HepG2 (cell line): Measurements from ENCODE around the gene B3GAT3. TPM values are rescaled to one million over a fixed set of nuclear protein-coding genes. Genes with fewer than 3 reads are reported as not detected.
A peak's percentile ranks its signal among the peaks of the same experiment; 100 is the strongest.

Experiments
- BHLHE40 ChIP-seq: IDR thresholded peaks from 2 replicates; pipeline ENCODE4 v1.6.1; 2011; ENCODE audit warnings: low read length, improper control_type of control experiment
- E2F2 ChIP-seq: sonication (generic); formaldehyde crosslinking; IDR thresholded peaks from 2 replicates; pipeline ENCODE4 v1.4.0; 2020; ENCODE audit warnings: missing genetic modification reagents, borderline replicate concordance
- KAT8 ChIP-seq: IDR thresholded peaks from 2 replicates; pipeline ENCODE4 v1.6.1; 2016; ENCODE audit warnings: missing genetic modification reagents, missing compliant biosample characterization
- NBN ChIP-seq: fragments of 450-650 bp; conservative IDR thresholded peaks from 2 replicates; pipeline ENCODE4 v1.6.1; 2017
- PRDM4 ChIP-seq: sonication (generic); formaldehyde crosslinking; IDR thresholded peaks from 2 replicates; pipeline ENCODE4 v1.9.0; 2021; ENCODE audit warnings: missing genetic modification reagents, borderline replicate concordance
- REXO4 ChIP-seq: sonication (generic); formaldehyde crosslinking; IDR thresholded peaks from 2 replicates; pipeline ENCODE4 v1.8.0; 2022; ENCODE audit warnings: missing genetic modification reagents, mild to moderate bottlenecking, borderline replicate concordance
- TCF7L2 ChIP-seq: IDR thresholded peaks from 2 replicates; pipeline ENCODE4 v1.6.1; 2011; ENCODE audit warnings: mild to moderate bottlenecking, low read depth, low read length, moderate library complexity
- ZNF383 ChIP-seq: sonication (generic); formaldehyde crosslinking; IDR thresholded peaks from 2 replicates; pipeline ENCODE4 v1.4.0; 2020; ENCODE audit warnings: missing genetic modification reagents, mild to moderate bottlenecking, borderline replicate concordance
- ZNF609 ChIP-seq: sonication (generic); formaldehyde crosslinking; IDR thresholded peaks from 2 replicates; pipeline ENCODE4 v1.4.0; 2020; ENCODE audit warnings: mild to moderate bottlenecking, missing genetic modification reagents, borderline replicate concordance
- ZNF616 ChIP-seq: sonication (generic); formaldehyde crosslinking; IDR thresholded peaks from 2 replicates; pipeline ENCODE4 v1.5.0; 2020; ENCODE audit warnings: low read depth, mild to moderate bottlenecking, missing genetic modification reagents
- ZNF781 ChIP-seq: sonication (generic); formaldehyde crosslinking; IDR thresholded peaks from 2 replicates; pipeline ENCODE4 v1.5.1; 2020; ENCODE audit warnings: borderline replicate concordance, mild to moderate bottlenecking, missing genetic modification reagents; ENCODE audit errors: not compliant biosample characterization
- ZNF790 ChIP-seq: sonication (generic); formaldehyde crosslinking; IDR thresholded peaks from 2 replicates; pipeline ENCODE4 v1.8.0; 2022; ENCODE audit warnings: missing genetic modification reagents, mild to moderate bottlenecking, borderline replicate concordance
- ZXDC ChIP-seq: sonication (generic); formaldehyde crosslinking; IDR thresholded peaks from 2 replicates; pipeline ENCODE4 v1.5.0; 2020; ENCODE audit warnings: mild to moderate bottlenecking, missing genetic modification reagents
- polyA plus RNA-seq, 8 experiments: library from polyadenylated mRNA; depleted of rRNA in 3 of 8; stranded (reverse) in 7 of 8; unstranded in 1 of 8; fragments of >200 nt; fragmentation: Illumina TruSeq in 4 of 8; extraction: Trizol in 4 of 8; gene quantifications; 2 replicates each; pipeline versions ENCODE4 v1.2.1 to v1.2.3, GENCODE V29; 2011 to 2016; ENCODE audit warnings: low read depth in 4 of 8, missing spikeins in 1 of 8, mixed read lengths in 1 of 8; ENCODE audit not compliant: insufficient read depth in 1 of 8
- total RNA-seq, 5 experiments: library from RNA; depleted of rRNA; stranded (reverse); fragments of >200 nt; fragmentation: Illumina TruSeq; extraction: Trizol; gene quantifications; 2 replicates each; pipeline ENCODE4 v1.2.3, GENCODE V29; 2016; ENCODE audit warnings: low read depth in 1 of 5

The B3GAT3 gene
- total and polyA plus RNA-seq, 2 of the 13 experiments (the other 11 are each of a cell fraction or from before 2014, with no cell fraction given) = 21.3 to 26.1 TPM

- TF ChIP-seq PRDM4 (CRISPR knock-in tag) (no peak), ZNF781 (peak; percentile 41), NBN (no peak), KAT8 (CRISPR knock-in tag) (peak; percentile 91), ZNF790 (CRISPR knock-in tag) (no peak; the same call in 1 of the 2 replicates), BHLHE40 (peak; percentile 52; the same call in 1 of the 2 replicates), ZXDC (CRISPR knock-in tag) (peak; percentile 29; the same call in 1 of the 2 replicates), TCF7L2 (no peak), ZNF383 (no peak), ZNF616 (no peak), E2F2 (no peak; the same call in 1 of the 2 replicates), REXO4 (CRISPR knock-in tag) (0 out of 2 replicates have a peak, but pooled peaks have one; percentile 62), ZNF609 (CRISPR knock-in tag) (no peak; the same call in 1 of the 2 replicates)
These were observed 24.4 kb upstream of the B3GAT3 start, which contains the start of gene GANAB (continued) for GRCh38 chr11:62645946-62646824.
